HG02981 (cell line): Measurements from ENCODE around the gene NAXD.

Experiments
- ATAC-seq: cut with Tn5 transposase; IDR thresholded peaks from one replicate; pipeline ENCODE4 v1.9.1; 2021; ENCODE audit warnings: mild to moderate bottlenecking, moderate library complexity; ENCODE audit not compliant: unreplicated experiment

Gene NAXD

GRCh38 chr13:110643324-110643723, 28.0 kb downstream of the NAXD start:
- no peak for ATAC-seq

- ATAC-seq, result no peak
Measured at GRCh38 chr13:110643768-110644421, 28.6 kb downstream of the NAXD start.

- peak; percentile 82 for ATAC-seq
Measured at GRCh38 chr13:110644892-110645521, 29.7 kb downstream of the NAXD start.

GRCh38 chr13:110645750-110646149, 30.4 kb downstream of the NAXD start:
- ATAC-seq, result no peak

GRCh38 chr13:110646442-110647364, 31.4 kb downstream of the NAXD start:
- no peak for ATAC-seq

GRCh38 chr13:110647365-110647737, 32.0 kb downstream of the NAXD start:
- ATAC-seq, result no peak

GRCh38 chr13:110648146-110648819, 32.9 kb downstream of the NAXD start:
- no peak for ATAC-seq

- ATAC-seq, result no peak
Measured at GRCh38 chr13:110648848-110649421, 33.6 kb downstream of the NAXD start.

- ATAC-seq, result no peak
Measured at GRCh38 chr13:110649551-110649950, 34.2 kb downstream of the NAXD start.

GRCh38 chr13:110650436-110650835, 35.1 kb downstream of the NAXD start:
- ATAC-seq, result no peak

GRCh38 chr13:110651271-110651670, 35.9 kb downstream of the NAXD start:
- ATAC-seq, result no peak

- ATAC-seq, result no peak
Measured at GRCh38 chr13:110651726-110652230, 36.4 kb downstream of the NAXD start.

- no peak for ATAC-seq
Measured at GRCh38 chr13:110652231-110652730, 36.9 kb downstream of the NAXD start.

GRCh38 chr13:110652764-110653163, 37.4 kb downstream of the NAXD start:
- no peak for ATAC-seq

GRCh38 chr13:110653271-110653670, 37.9 kb downstream of the NAXD start:
- ATAC-seq, result no peak

GRCh38 chr13:110653851-110654250, 38.5 kb downstream of the NAXD start:
- no peak for ATAC-seq

GRCh38 chr13:110657196-110657595, 41.9 kb downstream of the NAXD start:
- no peak for ATAC-seq

- ATAC-seq, result peak; percentile 87
Measured at GRCh38 chr13:110658218-110658911, 43.0 kb downstream of the NAXD start.

- ATAC-seq, result no peak
Measured at GRCh38 chr13:110661256-110661655, 45.9 kb downstream of the NAXD start.

- ATAC-seq, result no peak
Measured at GRCh38 chr13:110662091-110662490, 46.7 kb downstream of the NAXD start.
